Transverse colon (tissue), 4 donors: ENCODE data around the gene BHLHE23.

Experiments used
- CTCF ChIP-seq, 5 experiments: fragments of 200-600 bp in 3 of 5; fragments of 450-650 bp in 2 of 5; sonication (generic) in 3 of 5; IDR thresholded peaks; 1 replicate in 2 of 5; 2 replicates in 3 of 5; pipeline ENCODE4 v1.5.1; 2016 to 2017; ENCODE audit warnings: antibody characterized with exemption in 5 of 5, inconsistent platforms in 3 of 5, mild to moderate bottlenecking in 2 of 5, moderate library complexity in 1 of 5
- POLR2AphosphoS5 ChIP-seq, 3 donors: sonication (generic); formaldehyde crosslinking; IDR thresholded peaks; one replicate each; pipeline ENCODE4 v1.6.1; 2016; ENCODE audit warnings: antibody characterized with exemption in 3 of 3

- TF ChIP-seq CTCF (IDR thresholded peaks at IDR 0.05) (no peak), POLR2AphosphoS5 (IDR thresholded peaks at IDR 0.05) (no peak)
Measured at GRCh38 chr20:62956387-62957135, 50.2 kb downstream of the BHLHE23 start.
